ENCODE measurements around the gene FAM53B. TPM values are rescaled to one million over a fixed set of nuclear protein-coding genes. Genes with fewer than 3 reads are reported as not detected.

FAM53B gene
- polyA plus RNA-seq, 1 of the 3 experiments (the other 2 are of a cell fraction) = 5.6 TPM

DNA sequence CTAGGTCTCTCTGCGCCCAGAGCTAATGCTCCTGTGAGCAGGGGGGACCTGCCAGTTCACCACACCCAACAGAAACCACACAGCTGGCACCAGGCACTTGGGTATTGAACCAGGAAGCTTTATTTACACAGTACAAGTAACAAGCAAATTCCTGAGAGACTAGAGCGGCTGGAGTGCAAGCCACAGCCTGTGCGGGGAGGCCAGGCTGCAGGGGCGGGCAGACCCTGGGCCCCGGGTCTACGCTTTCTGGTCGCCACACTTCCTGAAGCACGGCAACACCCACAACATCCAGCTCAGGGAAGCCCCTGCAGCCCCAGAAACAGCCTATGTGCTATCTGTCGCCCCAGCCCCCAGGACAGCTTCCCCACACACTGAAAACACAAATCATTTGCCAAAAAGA, 125.0 kb downstream of the FAM53B start:
- Histone ChIP-seq H3K9ac (no peak overlapping the region), H4K20me1 (ENCODE audit: insufficient read depth) (no peaks in the 10 kb centered on the region), H3K4me1 (ENCODE audit: control insufficient read depth in 1 of 2, insufficient read depth in 2 of 2, low read depth in 1 of 2, low read length in 1 of 2) (peaks cover 0 to 2% of the 10 kb centered on the region in 2 experiments; a peak in 1 of 4 replicates), H3K27me3 (ENCODE audit: insufficient read depth) (no peaks in the 10 kb centered on the region), H3K9me2 (no peaks in the 10 kb centered on the region), H3K4me3 (ENCODE audit: low read depth in 2 of 2, low read length in 1 of 2) (no peak overlapping the region), H3K4me2 (no peak overlapping the region), H3K79me2 (ENCODE audit: insufficient read depth) (no peaks in the 10 kb centered on the region), H3K9me3 (no peaks in the 10 kb centered on the region), H3K36me3 (replicated peaks in 1 of 2; ENCODE audit: control insufficient read depth in 1 of 2, insufficient read depth in 2 of 2, low read length in 1 of 2) (peaks cover 0 to 9% of the 10 kb centered on the region in 2 experiments), H2AFZ (ENCODE audit: low read depth) (no peak overlapping the region), H3K27ac (ENCODE audit: low read depth in 2 of 2, low read length in 1 of 2) (no peak overlapping the region), H3F3A (replicated peaks; ENCODE audit: insufficient read depth) (no peaks in the 10 kb centered on the region)
- WGBS (ENCODE audit: low lambda C conversion rate) = 100% methylated on average over 4 of the region's 9 CpGs
- POLR2A ChIA-PET = no interaction called here
- no peak for DNase-seq
- CTCF ChIA-PET = interaction anchor here (0.9 to 1.0 kb wide), 3 partner anchors 9 to 24 kb away, joined by 3 to 4 read pairs (median 3); no protein-coding TSS in a partner anchor
- TF ChIP-seq CHD2 (IDR thresholded peaks at IDR 0.05; ENCODE audit: low read length, partially characterized antibody) (no peak), SIN3A (IDR thresholded peaks at IDR 0.05; ENCODE audit: borderline replicate concordance, low read depth, low read length) (no peak), ELF1 (IDR thresholded peaks at IDR 0.05) (no peak), RCOR1 (IDR thresholded peaks at IDR 0.05; ENCODE audit: low read length) (no peak), TCF12 (IDR thresholded peaks at IDR 0.05) (no peak), MEF2A (IDR thresholded peaks at IDR 0.05; ENCODE audit: borderline replicate concordance, low read depth) (no peak), RFX5 (IDR thresholded peaks at IDR 0.05; ENCODE audit: low read length) (no peak), NFIC (IDR thresholded peaks at IDR 0.05; ENCODE audit: borderline replicate concordance) (no peak), POLR2AphosphoS5 (IDR thresholded peaks at IDR 0.05; ENCODE audit: low read depth, low read length) (no peak), RAD21 (IDR thresholded peaks at IDR 0.05; ENCODE audit: low read length) (no peak), FOSL2 (IDR thresholded peaks at IDR 0.05; ENCODE audit: borderline replicate concordance, low read depth) (no peak), GATA2 (CRISPR knock-in tag; IDR thresholded peaks at IDR 0.05) (no peak), YY1 (IDR thresholded peaks at IDR 0.05; ENCODE audit: low read depth) (no peak)

- Histone ChIP-seq H3F3A (replicated peaks; ENCODE audit: insufficient read depth) (no peaks in the 10 kb centered on the region), H3K36me3 (replicated peaks in 1 of 2; ENCODE audit: control insufficient read depth in 1 of 2, insufficient read depth in 2 of 2, low read length in 1 of 2) (peaks cover 0 to 8% of the 10 kb centered on the region in 2 experiments), H3K4me1 (ENCODE audit: control insufficient read depth in 1 of 2, insufficient read depth in 2 of 2, low read depth in 1 of 2, low read length in 1 of 2) (peaks cover 0 to 5% of the 10 kb centered on the region in 2 experiments; a peak in 1 of 4 replicates), H3K9me2 (no peaks in the 10 kb centered on the region), H4K20me1 (ENCODE audit: insufficient read depth) (no peaks in the 10 kb centered on the region), H3K4me3 (ENCODE audit: low read depth in 2 of 2, low read length in 1 of 2) (no peak overlapping the region), H3K9me3 (no peaks in the 10 kb centered on the region), H3K4me2 (no peak overlapping the region), H3K79me2 (ENCODE audit: insufficient read depth) (no peaks in the 10 kb centered on the region), H2AFZ (ENCODE audit: low read depth) (no peak overlapping the region), H3K9ac (no peak overlapping the region), H3K27me3 (ENCODE audit: insufficient read depth) (no peaks in the 10 kb centered on the region), H3K27ac (ENCODE audit: low read depth in 2 of 2, low read length in 1 of 2) (no peak overlapping the region)
- no peak for DNase-seq
- POLR2A ChIA-PET = no interaction called here
- 84% methylated on average over 2 of the region's 18 CpGs for WGBS (ENCODE audit: low lambda C conversion rate)
- CTCF ChIA-PET = interaction anchor here (0.6 to 1.0 kb wide), 4 partner anchors 10 to 72 kb away, joined by 3 to 4 read pairs (median 3); no protein-coding TSS in a partner anchor
- no peak for TF ChIP-seq RAD21 (IDR thresholded peaks at IDR 0.05; ENCODE audit: low read length)
- no peak for TF ChIP-seq RXRA (IDR thresholded peaks at IDR 0.05; ENCODE audit: borderline replicate concordance, low read depth)
- no peak for TF ChIP-seq MEF2A (IDR thresholded peaks at IDR 0.05; ENCODE audit: borderline replicate concordance, low read depth)
- no peak for TF ChIP-seq NRF1 (IDR thresholded peaks at IDR 0.05; ENCODE audit: low read depth, low read length)
- no peak for TF ChIP-seq TEAD4 (IDR thresholded peaks at IDR 0.05; ENCODE audit: borderline replicate concordance, insufficient read depth)
- no peak for TF ChIP-seq RCOR1 (IDR thresholded peaks at IDR 0.05; ENCODE audit: low read length)
- no peak for TF ChIP-seq TCF12 (IDR thresholded peaks at IDR 0.05)
- TF ChIP-seq NFIC (IDR thresholded peaks at IDR 0.05; ENCODE audit: borderline replicate concordance) = no peak
- TF ChIP-seq CHD2 (IDR thresholded peaks at IDR 0.05; ENCODE audit: low read length, partially characterized antibody) = no peak
- TF ChIP-seq, protein P1, sequence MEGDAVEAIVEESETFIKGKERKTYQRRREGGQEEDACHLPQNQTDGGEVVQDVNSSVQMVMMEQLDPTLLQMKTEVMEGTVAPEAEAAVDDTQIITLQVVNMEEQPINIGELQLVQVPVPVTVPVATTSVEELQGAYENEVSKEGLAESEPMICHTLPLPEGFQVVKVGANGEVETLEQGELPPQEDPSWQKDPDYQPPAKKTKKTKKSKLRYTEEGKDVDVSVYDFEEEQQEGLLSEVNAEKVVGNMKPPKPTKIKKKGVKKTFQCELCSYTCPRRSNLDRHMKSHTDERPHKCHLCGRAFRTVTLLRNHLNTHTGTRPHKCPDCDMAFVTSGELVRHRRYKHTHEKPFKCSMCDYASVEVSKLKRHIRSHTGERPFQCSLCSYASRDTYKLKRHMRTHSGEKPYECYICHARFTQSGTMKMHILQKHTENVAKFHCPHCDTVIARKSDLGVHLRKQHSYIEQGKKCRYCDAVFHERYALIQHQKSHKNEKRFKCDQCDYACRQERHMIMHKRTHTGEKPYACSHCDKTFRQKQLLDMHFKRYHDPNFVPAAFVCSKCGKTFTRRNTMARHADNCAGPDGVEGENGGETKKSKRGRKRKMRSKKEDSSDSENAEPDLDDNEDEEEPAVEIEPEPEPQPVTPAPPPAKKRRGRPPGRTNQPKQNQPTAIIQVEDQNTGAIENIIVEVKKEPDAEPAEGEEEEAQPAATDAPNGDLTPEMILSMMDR (IDR thresholded peaks at IDR 0.05) = no peak
- no peak for TF ChIP-seq GATA2 (CRISPR knock-in tag; IDR thresholded peaks at IDR 0.05)
- TF ChIP-seq FOXJ3 (CRISPR knock-in tag; IDR thresholded peaks at IDR 0.05) = no peak
- TF ChIP-seq, protein P2, sequence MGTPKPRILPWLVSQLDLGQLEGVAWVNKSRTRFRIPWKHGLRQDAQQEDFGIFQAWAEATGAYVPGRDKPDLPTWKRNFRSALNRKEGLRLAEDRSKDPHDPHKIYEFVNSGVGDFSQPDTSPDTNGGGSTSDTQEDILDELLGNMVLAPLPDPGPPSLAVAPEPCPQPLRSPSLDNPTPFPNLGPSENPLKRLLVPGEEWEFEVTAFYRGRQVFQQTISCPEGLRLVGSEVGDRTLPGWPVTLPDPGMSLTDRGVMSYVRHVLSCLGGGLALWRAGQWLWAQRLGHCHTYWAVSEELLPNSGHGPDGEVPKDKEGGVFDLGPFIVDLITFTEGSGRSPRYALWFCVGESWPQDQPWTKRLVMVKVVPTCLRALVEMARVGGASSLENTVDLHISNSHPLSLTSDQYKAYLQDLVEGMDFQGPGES (IDR thresholded peaks at IDR 0.05; ENCODE audit: low read depth, low read length) = no peak
- TF ChIP-seq GABPA (IDR thresholded peaks at IDR 0.05; ENCODE audit: low read depth) = no peak
Observed at GRCh38 chr10:124618470-124619073, 125.6 kb downstream of the FAM53B start.
